Astrocyte of the cerebellum (primary cell): ENCODE measurements around the gene OTX1.

ENCODE experiments used
- DNase-seq: peaks from one replicate; pipeline ENCODE4 v3.0.0-alpha.2; 2011; ENCODE audit warnings: low read depth
- H3K4me3 ChIP-seq: 2 replicates; pipeline ENCODE4 v1.5.1; 2011; ENCODE audit warnings: mild to moderate bottlenecking, low read depth, low read length, moderate library complexity
- CTCF ChIP-seq: IDR thresholded peaks from 2 replicates; pipeline ENCODE4 v1.5.1; 2012; ENCODE audit warnings: low read length, low read depth, moderate library complexity, mild to moderate bottlenecking; ENCODE audit errors: missing control alignments
- in situ Hi-C: cut with HindIII; loops from 2 replicates; pipeline ENCODE4 v1.10.0; 2017; ENCODE audit warnings: low sequenced_read_pairs

Gene OTX1

DNA sequence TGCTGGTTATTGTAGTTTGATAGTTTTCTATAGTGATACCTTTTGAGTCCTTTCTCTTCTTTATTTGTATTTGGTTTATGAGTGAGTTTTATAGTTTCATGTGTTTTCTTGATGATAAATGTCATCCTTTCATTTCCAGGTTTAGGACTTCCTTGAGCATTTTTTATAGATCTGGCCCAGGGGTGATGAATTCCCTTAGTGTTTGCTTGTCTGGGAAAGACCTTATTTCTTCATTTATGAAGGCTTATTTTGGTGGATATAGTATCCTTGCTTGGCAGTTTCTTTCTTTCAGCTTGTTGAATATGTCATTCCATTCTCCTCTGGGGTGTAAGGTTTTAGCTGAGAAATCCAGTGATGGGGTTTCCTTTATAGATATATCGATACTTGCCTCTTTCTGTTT is 53.9 kb downstream of the OTX1 start:
- in situ Hi-C loops: no loop called here
- TF ChIP-seq CTCF: no peak
- H3K4me3 ChIP-seq: no peak overlapping the region
- DNase-seq: no peak
